K562 (cell line): Measurements from ENCODE around the gene SIGMAR1. TPM values are rescaled to one million over a fixed set of nuclear protein-coding genes. Genes with fewer than 3 reads are reported as not detected.
A peak's percentile ranks its signal among the peaks of the same experiment; 100 is the strongest.

Experiments used
- ATF4 ChIP-seq: fragments of 450-650 bp; formaldehyde crosslinking; IDR thresholded peaks from 2 replicates; pipeline ENCODE4 v1.4.0; 2022; ENCODE audit warnings: mild to moderate bottlenecking, moderate library complexity
- CBFA2T2 ChIP-seq: fragments of 450-650 bp; conservative IDR thresholded peaks from 2 replicates; pipeline ENCODE4 v1.6.1; 2017; ENCODE audit warnings: mild to moderate bottlenecking
- CBFB ChIP-seq: sonication (generic); formaldehyde crosslinking; IDR thresholded peaks from 2 replicates; pipeline ENCODE4 v1.4.0; 2020; ENCODE audit warnings: mild to moderate bottlenecking, missing genetic modification reagents
- CCAR2 ChIP-seq: fragments of 200-400 bp; formaldehyde crosslinking; IDR thresholded peaks from 2 replicates; pipeline ENCODE4 v1.6.1; 2017; ENCODE audit warnings: mild to moderate bottlenecking, low read depth, low read length
- DDX20 ChIP-seq: fragments of 450-650 bp; IDR thresholded peaks from 2 replicates; pipeline ENCODE4 v1.6.1; 2016; ENCODE audit warnings: missing genetic modification characterization, low read depth, mild to moderate bottlenecking, missing compliant biosample characterization, moderate library complexity
- HIVEP1 ChIP-seq: fragments of 250-450 bp; sonication (Bioruptor Pico); IDR thresholded peaks from 2 replicates; pipeline ENCODE4 v1.4.0; 2020; ENCODE audit warnings: mild to moderate bottlenecking
- KHSRP ChIP-seq: fragments of 450-650 bp; IDR thresholded peaks from 2 replicates; pipeline ENCODE4 v1.6.1; 2017
- L3MBTL2 ChIP-seq: fragments of 450-650 bp; IDR thresholded peaks from 2 replicates; pipeline ENCODE4 v1.6.1; 2016; ENCODE audit warnings: mild to moderate bottlenecking, moderate library complexity
- MNT ChIP-seq, 2 experiments: fragments of 450-650 bp; conservative IDR thresholded peaks; 2 replicates each; pipeline ENCODE4 v1.6.1; 2017; ENCODE audit warnings: mild to moderate bottlenecking in 2 of 2, moderate library complexity in 2 of 2
- NBN ChIP-seq: fragments of 450-650 bp; IDR thresholded peaks from 2 replicates; pipeline ENCODE4 v1.6.1; 2016; ENCODE audit warnings: low read depth, mild to moderate bottlenecking
- NCOA2 ChIP-seq, 2 experiments: fragments of 450-650 bp; IDR thresholded peaks; 2 replicates each; pipeline ENCODE4 v1.6.1; 2018; ENCODE audit warnings: mild to moderate bottlenecking in 2 of 2, moderate library complexity in 1 of 2; ENCODE audit not compliant: partially characterized antibody in 2 of 2
- NELFE ChIP-seq: IDR thresholded peaks from 2 replicates; pipeline ENCODE4 v1.6.1; 2011; ENCODE audit warnings: mild to moderate bottlenecking; ENCODE audit not compliant: insufficient read depth, insufficient read length
- NR3C1 ChIP-seq: sonication (generic); formaldehyde crosslinking; IDR thresholded peaks from 2 replicates; pipeline ENCODE4 v1.8.1; 2022; ENCODE audit warnings: missing genetic modification reagents
- OTX1 ChIP-seq: fragments of 450-650 bp; formaldehyde crosslinking; IDR thresholded peaks from 2 replicates; pipeline ENCODE4 v1.4.0; 2022; ENCODE audit warnings: mild to moderate bottlenecking
- PKNOX1 ChIP-seq: fragments of 450-650 bp; IDR thresholded peaks from 2 replicates; pipeline ENCODE4 v1.6.1; 2016
- PML ChIP-seq: IDR thresholded peaks from 2 replicates; pipeline ENCODE4 v1.6.1; 2012; ENCODE audit warnings: low read length, inconsistent platforms
- RBBP5 ChIP-seq: fragments of 200-600 bp; sonication (generic); IDR thresholded peaks from 2 replicates; pipeline ENCODE4 v1.6.1; 2012; ENCODE audit warnings: borderline replicate concordance, mild to moderate bottlenecking, low read length, control low read depth, inconsistent platforms; ENCODE audit not compliant: insufficient read depth, poor library complexity, severe bottlenecking
- TRIM24 ChIP-seq, 2 experiments: fragments of 450-650 bp; IDR thresholded peaks; 2 replicates each; pipeline ENCODE4 v1.6.1; 2016
- USF1 ChIP-seq: sonication (generic); formaldehyde crosslinking; IDR thresholded peaks from 2 replicates; pipeline ENCODE4 v1.9.0; 2022; ENCODE audit warnings: mild to moderate bottlenecking, missing genetic modification reagents
- ZC3H8 ChIP-seq: fragments of 450-650 bp; IDR thresholded peaks from 2 replicates; pipeline ENCODE4 v1.6.1; 2017
- ZNF184 ChIP-seq: sonication (generic); formaldehyde crosslinking; IDR thresholded peaks from 2 replicates; pipeline ENCODE4 v1.5.0; 2020; ENCODE audit warnings: missing genetic modification reagents
- ZNF717 ChIP-seq: fragments of 250-450 bp; sonication (Bioruptor Pico); IDR thresholded peaks from 2 replicates; pipeline ENCODE4 v1.5.0; 2021
- ZNF766 ChIP-seq: fragments of 200-800 bp; sonication (Bioruptor generic); conservative IDR thresholded peaks from 2 replicates; pipeline ENCODE4 v1.6.1; 2016; ENCODE audit warnings: missing genetic modification characterization, missing compliant biosample characterization
- polyA plus RNA-seq, 8 experiments: library from polyadenylated mRNA; depleted of rRNA in 4 of 8; stranded (reverse) in 5 of 8; unstranded in 3 of 8; fragments of >200 nt; fragmentation: Nextera tagmentation in 2 of 8; fragmentation: Illumina TruSeq in 1 of 8; extraction: Ambion mirVana in 2 of 8; extraction: Trizol in 1 of 8; gene quantifications; 2 replicates each; pipeline versions ENCODE4 v1.2.1 to v1.2.3, GENCODE V29; 2011 to 2014; ENCODE audit warnings: inconsistent platforms in 1 of 8, missing spikeins in 1 of 8
- total RNA-seq, 7 experiments: library from RNA; depleted of rRNA in 6 of 7; stranded (reverse); fragments of >200 nt in 6 of 7; fragmentation: Illumina TruSeq in 2 of 7; extraction: Trizol in 2 of 7; gene quantifications; 2 replicates each; pipeline versions ENCODE4 v1.2.1 to v1.2.3, GENCODE V29; 2011 to 2021; ENCODE audit warnings: low replicate concordance in 1 of 7

SIGMAR1 gene
- total and polyA plus RNA-seq, 9 of the 15 experiments (the other 6 are each of a cell fraction or from before 2014, with no cell fraction given): 6.9 to 80.0 (median 35.2) TPM

- peak; percentile 68 to 69; a peak in 3 of 4 replicates for TF ChIP-seq MNT (conservative IDR thresholded peaks at IDR 0.05)
- no peak for TF ChIP-seq NELFE
- TF ChIP-seq ZNF717 (CRISPR knock-in tag): no peak
- TF ChIP-seq RBBP5: peak; percentile 64
- TF ChIP-seq NR3C1: no peak
- TF ChIP-seq TRIM24 (IDR thresholded peaks at IDR 0.05): no peak
- TF ChIP-seq NBN: peak; percentile 57; the same call in 1 of the 2 replicates
- no peak for TF ChIP-seq CBFB (CRISPR knock-in tag)
- TF ChIP-seq ZNF766 (CRISPR knock-in tag): no peak
- TF ChIP-seq CCAR2: no peak
- TF ChIP-seq OTX1 (CRISPR knock-in tag): no peak
- no peak for TF ChIP-seq ATF4 (CRISPR knock-in tag)
- peak; percentile 79 for TF ChIP-seq PKNOX1
- TF ChIP-seq USF1 (CRISPR knock-in tag): peak; percentile 100
- TF ChIP-seq KHSRP: no peak
- no peak for TF ChIP-seq ZNF184 (CRISPR knock-in tag)
- TF ChIP-seq DDX20 (tag): no peak
- TF ChIP-seq ZC3H8: no peak
- TF ChIP-seq L3MBTL2: peak; percentile 69
- peak; percentile 73 for TF ChIP-seq CBFA2T2
- TF ChIP-seq PML: no peak
- no peak for TF ChIP-seq NCOA2 (IDR thresholded peaks at IDR 0.05; ENCODE audit: partially characterized antibody in 2 of 2)
- TF ChIP-seq HIVEP1: no peak
These were observed 8.9 kb upstream of the SIGMAR1 start, which contains the start of gene GALT (continued) for GRCh38 chr9:34646211-34647083.
